GM23338 (cell line): ENCODE results near the gene FAM167B. TPM values are rescaled to one million over a fixed set of nuclear protein-coding genes. Genes with fewer than 3 reads are reported as not detected.
A peak's percentile ranks its signal among the peaks of the same experiment; 100 is the strongest.

Source experiments
- ATAC-seq: fragments of 200-7000 bp; cut with Tn5 transposase; 3 replicates; pipeline ENCODE4 v1.9.1; 2020
- DNase-seq: peaks from one replicate; pipeline ENCODE4 v3.0.0-alpha.2; 2015; ENCODE audit warnings: low spot score
- H2AFZ ChIP-seq: fragments of 200-600 bp; sonication (generic); 2 replicates; pipeline ENCODE4 v1.8.0; 2016; ENCODE audit warnings: antibody characterized with exemption, mild to moderate bottlenecking, moderate library complexity
- H3F3A ChIP-seq: fragments of 200-600 bp; sonication (generic); replicated peaks from 2 replicates; pipeline ENCODE4 v1.8.0; 2017; ENCODE audit warnings: antibody characterized with exemption, mixed run types, low read depth
- H3K27ac ChIP-seq: fragments of 200-600 bp; sonication (generic); 2 replicates; pipeline ENCODE4 v1.6.1; 2016; ENCODE audit warnings: low read depth
- H3K27me3 ChIP-seq: fragments of 200-600 bp; sonication (generic); 2 replicates; pipeline ENCODE4 v1.8.0; 2016; ENCODE audit warnings: mild to moderate bottlenecking, mixed run types, moderate library complexity; ENCODE audit not compliant: insufficient read depth
- H3K36me3 ChIP-seq: fragments of 200-600 bp; sonication (generic); 2 replicates; pipeline ENCODE4 v1.8.0; 2016; ENCODE audit warnings: mild to moderate bottlenecking; ENCODE audit not compliant: insufficient read depth
- H3K4me1 ChIP-seq: fragments of 200-600 bp; sonication (generic); 2 replicates; pipeline ENCODE4 v1.8.0; 2016; ENCODE audit warnings: mild to moderate bottlenecking, moderate library complexity; ENCODE audit not compliant: insufficient read depth
- H3K4me2 ChIP-seq: fragments of 200-600 bp; sonication (generic); 2 replicates; pipeline ENCODE4 v1.7.1; 2017; ENCODE audit warnings: mixed run types
- H3K4me3 ChIP-seq: fragments of 200-600 bp; sonication (generic); 2 replicates; pipeline ENCODE4 v1.6.1; 2016; ENCODE audit warnings: mixed run types
- H3K79me2 ChIP-seq: fragments of 200-600 bp; sonication (generic); replicated peaks from 2 replicates; pipeline ENCODE4 v1.8.0; 2017; ENCODE audit warnings: mild to moderate bottlenecking; ENCODE audit not compliant: insufficient read depth
- H3K9me2 ChIP-seq: fragments of 200-600 bp; sonication (generic); 2 replicates; pipeline ENCODE4 v1.8.0; 2017; ENCODE audit not compliant: insufficient read depth
- H4K20me1 ChIP-seq: fragments of 200-600 bp; sonication (generic); replicated peaks from 2 replicates; pipeline ENCODE4 v1.8.0; 2017; ENCODE audit warnings: mild to moderate bottlenecking; ENCODE audit not compliant: insufficient read depth
- H3K27ac Mint-ChIP-seq: 2 replicates; pipeline ENCODE4 v1.8.0; 2020; ENCODE audit warnings: inconsistent platforms, mild to moderate bottlenecking, moderate library complexity, mixed read lengths
- H3K27me3 Mint-ChIP-seq: 3 replicates; pipeline ENCODE4 v1.8.0; 2022; ENCODE audit warnings: low read depth, mild to moderate bottlenecking, moderate library complexity, mixed read lengths, inconsistent platforms; ENCODE audit not compliant: insufficient read depth, poor library complexity
- H3K36me3 Mint-ChIP-seq: 3 replicates; pipeline ENCODE4 v1.8.0; 2021; ENCODE audit warnings: low read depth, mild to moderate bottlenecking, inconsistent platforms, moderate library complexity, mixed read lengths
- H3K4me1 Mint-ChIP-seq: 3 replicates; pipeline ENCODE4 v1.8.0; 2020; ENCODE audit warnings: mild to moderate bottlenecking, inconsistent platforms, mixed read lengths
- H3K4me3 Mint-ChIP-seq: 3 replicates; pipeline ENCODE4 v1.8.0; 2021; ENCODE audit warnings: moderate library complexity, mild to moderate bottlenecking, inconsistent platforms, mixed read lengths
- H3K9me3 Mint-ChIP-seq: 3 replicates; pipeline ENCODE4 v1.8.0; 2020; ENCODE audit warnings: moderate library complexity, mild to moderate bottlenecking, inconsistent platforms, mixed read lengths
- CTCF ChIP-seq, 2 experiments: fragments of 200-600 bp in 1 of 2; sonication (generic) in 1 of 2; conservative IDR thresholded peaks; 2 replicates each; pipeline versions ENCODE4 v1.5.1 to v1.6.1; 2016 to 2017; ENCODE audit warnings: antibody characterized with exemption in 2 of 2, low read depth in 2 of 2, mild to moderate bottlenecking in 2 of 2, moderate library complexity in 1 of 2
- ETS1 ChIP-seq: IDR thresholded peaks from 2 replicates; pipeline ENCODE4 v1.6.1; 2016; ENCODE audit warnings: antibody characterized with exemption
- EZH2 ChIP-seq: fragments of 200-600 bp; sonication (generic); IDR thresholded peaks from one replicate; pipeline ENCODE4 v1.8.0; 2017; ENCODE audit warnings: antibody characterized with exemption, mild to moderate bottlenecking, low read depth; ENCODE audit not compliant: unreplicated experiment
- EZH2phosphoT487 ChIP-seq: fragments of 200-600 bp; sonication (generic); IDR thresholded peaks from one replicate; pipeline ENCODE4 v1.8.1; 2018; ENCODE audit warnings: antibody characterized with exemption; ENCODE audit not compliant: unreplicated experiment
- JUNB ChIP-seq: IDR thresholded peaks from one replicate; pipeline ENCODE4 v1.6.1; 2016; ENCODE audit warnings: antibody characterized with exemption; ENCODE audit not compliant: unreplicated experiment
- POLR2AphosphoS5 ChIP-seq: IDR thresholded peaks from 2 replicates; pipeline ENCODE4 v1.6.1; 2016; ENCODE audit warnings: antibody characterized with exemption, low read depth
- STAT1 ChIP-seq: IDR thresholded peaks from one replicate; pipeline ENCODE4 v1.6.1; 2016; ENCODE audit warnings: antibody characterized with exemption; ENCODE audit not compliant: unreplicated experiment
- ZNF114 ChIP-seq: fragments of 250-450 bp; sonication (Bioruptor Pico); IDR thresholded peaks from 2 replicates; pipeline ENCODE4 v1.5.0; 2020; ENCODE audit warnings: mild to moderate bottlenecking, moderate library complexity
- ZNF331 ChIP-seq: fragments of 250-450 bp; sonication (Bioruptor Pico); IDR thresholded peaks from 2 replicates; pipeline ENCODE4 v1.5.0; 2020; ENCODE audit warnings: low read depth, mild to moderate bottlenecking, moderate library complexity
- polyA plus RNA-seq: library from polyadenylated mRNA; unstranded; fragments of >200 nt; fragmentation: Nextera tagmentation; extraction: Ambion mirVana; gene quantifications from 2 replicates; pipeline ENCODE4 v1.2.1, GENCODE V29; 2016
- total RNA-seq: library from RNA; depleted of rRNA; stranded (reverse); fragments of >200 nt; shearing (Covaris generic); gene quantifications from 2 replicates; pipeline ENCODE4 v1.2.3, GENCODE V29; 2014
- TF ChIP-seq, protein P1 (sequence below): fragments of 250-450 bp; sonication (Bioruptor Pico); IDR thresholded peaks from 2 replicates; pipeline ENCODE4 v1.5.0; 2020; ENCODE audit warnings: mild to moderate bottlenecking, moderate library complexity
- TF ChIP-seq, protein P2 (sequence below): IDR thresholded peaks from one replicate; pipeline ENCODE4 v1.6.1; 2018; ENCODE audit warnings: antibody characterized with exemption; ENCODE audit not compliant: unreplicated experiment

FAM167B gene
- total and polyA plus RNA-seq, 2 experiments from 2014 or later: 0.31 to 2.2 TPM

GRCh38 chr1:32204943-32205361 lies 42.1 kb upstream of the FAM167B start:
- H3K27ac Mint-ChIP-seq: no peak overlapping the region; the same call in 1 of the 2 replicates
- peak overlapping the region; percentile 99 for H2AFZ ChIP-seq

More at GRCh38 chr1:32204943-32205361, 42.1 kb upstream of the FAM167B start:
- Histone ChIP-seq H3K27ac (no peak overlapping the region), H3K4me1 (peaks cover 17% of the 10 kb centered on the region), H4K20me1 (no peaks in the 10 kb centered on the region), H3K4me3 (peak overlapping the region; percentile 89), H3K36me3 (no peaks in the 10 kb centered on the region), H3K27me3 (peaks cover 28% of the 10 kb centered on the region), H3K4me2 (peak overlapping the region; percentile 99), H3K79me2 (no peaks in the 10 kb centered on the region), H3F3A (peaks cover 20% of the 10 kb centered on the region; the same call in 1 of the 2 replicates), H3K9me2 (no peaks in the 10 kb centered on the region)
- ATAC-seq (peak; percentile 4), DNase-seq (peak; percentile 48)
- Mint-ChIP-seq H3K9me3 (peaks cover 2% of the 10 kb centered on the region; the same call in 2 of the 3 replicates), H3K27me3 (peaks cover 44% of the 10 kb centered on the region), H3K36me3 (peaks cover 14% of the 10 kb centered on the region; the same call in 2 of the 3 replicates), H3K4me3 (peak overlapping the region; percentile 96), H3K4me1 (peaks cover 21% of the 10 kb centered on the region)
- TF ChIP-seq ETS1 (no peak), EZH2 (no peak), EZH2phosphoT487 (no peak), JUNB (no peak), ZNF331 (CRISPR knock-in tag) (no peak), CTCF (conservative IDR thresholded peaks at IDR 0.05; ENCODE audit: low read depth in 2 of 2) (no peak), STAT1 (no peak), ZNF114 (no peak), POLR2AphosphoS5 (no peak)
- TF ChIP-seq, protein P1, sequence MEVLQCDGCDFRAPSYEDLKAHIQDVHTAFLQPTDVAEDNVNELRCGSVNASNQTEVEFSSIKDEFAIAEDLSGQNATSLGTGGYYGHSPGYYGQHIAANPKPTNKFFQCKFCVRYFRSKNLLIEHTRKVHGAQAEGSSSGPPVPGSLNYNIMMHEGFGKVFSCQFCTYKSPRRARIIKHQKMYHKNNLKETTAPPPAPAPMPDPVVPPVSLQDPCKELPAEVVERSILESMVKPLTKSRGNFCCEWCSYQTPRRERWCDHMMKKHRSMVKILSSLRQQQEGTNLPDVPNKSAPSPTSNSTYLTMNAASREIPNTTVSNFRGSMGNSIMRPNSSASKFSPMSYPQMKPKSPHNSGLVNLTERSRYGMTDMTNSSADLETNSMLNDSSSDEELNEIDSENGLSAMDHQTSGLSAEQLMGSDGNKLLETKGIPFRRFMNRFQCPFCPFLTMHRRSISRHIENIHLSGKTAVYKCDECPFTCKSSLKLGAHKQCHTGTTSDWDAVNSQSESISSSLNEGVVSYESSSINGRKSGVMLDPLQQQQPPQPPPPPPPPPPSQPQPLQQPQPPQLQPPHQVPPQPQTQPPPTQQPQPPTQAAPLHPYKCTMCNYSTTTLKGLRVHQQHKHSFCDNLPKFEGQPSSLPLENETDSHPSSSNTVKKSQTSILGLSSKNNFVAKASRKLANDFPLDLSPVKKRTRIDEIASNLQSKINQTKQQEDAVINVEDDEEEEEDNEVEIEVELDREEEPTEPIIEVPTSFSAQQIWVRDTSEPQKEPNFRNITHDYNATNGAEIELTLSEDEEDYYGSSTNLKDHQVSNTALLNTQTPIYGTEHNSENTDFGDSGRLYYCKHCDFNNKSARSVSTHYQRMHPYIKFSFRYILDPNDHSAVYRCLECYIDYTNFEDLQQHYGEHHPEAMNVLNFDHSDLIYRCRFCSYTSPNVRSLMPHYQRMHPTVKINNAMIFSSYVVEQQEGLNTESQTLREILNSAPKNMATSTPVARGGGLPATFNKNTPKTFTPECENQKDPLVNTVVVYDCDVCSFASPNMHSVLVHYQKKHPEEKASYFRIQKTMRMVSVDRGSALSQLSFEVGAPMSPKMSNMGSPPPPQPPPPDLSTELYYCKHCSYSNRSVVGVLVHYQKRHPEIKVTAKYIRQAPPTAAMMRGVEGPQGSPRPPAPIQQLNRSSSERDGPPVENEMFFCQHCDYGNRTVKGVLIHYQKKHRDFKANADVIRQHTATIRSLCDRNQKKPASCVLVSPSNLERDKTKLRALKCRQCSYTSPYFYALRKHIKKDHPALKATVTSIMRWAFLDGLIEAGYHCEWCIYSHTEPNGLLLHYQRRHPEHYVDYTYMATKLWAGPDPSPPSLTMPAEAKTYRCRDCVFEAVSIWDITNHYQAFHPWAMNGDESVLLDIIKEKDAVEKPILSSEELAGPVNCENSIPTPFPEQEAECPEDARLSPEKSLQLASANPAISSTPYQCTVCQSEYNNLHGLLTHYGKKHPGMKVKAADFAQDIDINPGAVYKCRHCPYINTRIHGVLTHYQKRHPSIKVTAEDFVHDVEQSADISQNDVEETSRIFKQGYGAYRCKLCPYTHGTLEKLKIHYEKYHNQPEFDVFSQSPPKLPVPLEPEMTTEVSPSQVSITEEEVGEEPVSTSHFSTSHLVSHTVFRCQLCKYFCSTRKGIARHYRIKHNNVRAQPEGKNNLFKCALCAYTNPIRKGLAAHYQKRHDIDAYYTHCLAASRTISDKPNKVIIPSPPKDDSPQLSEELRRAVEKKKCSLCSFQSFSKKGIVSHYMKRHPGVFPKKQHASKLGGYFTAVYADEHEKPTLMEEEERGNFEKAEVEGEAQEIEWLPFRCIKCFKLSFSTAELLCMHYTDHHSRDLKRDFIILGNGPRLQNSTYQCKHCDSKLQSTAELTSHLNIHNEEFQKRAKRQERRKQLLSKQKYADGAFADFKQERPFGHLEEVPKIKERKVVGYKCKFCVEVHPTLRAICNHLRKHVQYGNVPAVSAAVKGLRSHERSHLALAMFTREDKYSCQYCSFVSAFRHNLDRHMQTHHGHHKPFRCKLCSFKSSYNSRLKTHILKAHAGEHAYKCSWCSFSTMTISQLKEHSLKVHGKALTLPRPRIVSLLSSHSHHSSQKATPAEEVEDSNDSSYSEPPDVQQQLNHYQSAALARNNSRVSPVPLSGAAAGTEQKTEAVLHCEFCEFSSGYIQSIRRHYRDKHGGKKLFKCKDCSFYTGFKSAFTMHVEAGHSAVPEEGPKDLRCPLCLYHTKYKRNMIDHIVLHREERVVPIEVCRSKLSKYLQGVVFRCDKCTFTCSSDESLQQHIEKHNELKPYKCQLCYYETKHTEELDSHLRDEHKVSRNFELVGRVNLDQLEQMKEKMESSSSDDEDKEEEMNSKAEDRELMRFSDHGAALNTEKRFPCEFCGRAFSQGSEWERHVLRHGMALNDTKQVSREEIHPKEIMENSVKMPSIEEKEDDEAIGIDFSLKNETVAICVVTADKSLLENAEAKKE (CRISPR knock-in tag): no peak
- TF ChIP-seq, protein P2, sequence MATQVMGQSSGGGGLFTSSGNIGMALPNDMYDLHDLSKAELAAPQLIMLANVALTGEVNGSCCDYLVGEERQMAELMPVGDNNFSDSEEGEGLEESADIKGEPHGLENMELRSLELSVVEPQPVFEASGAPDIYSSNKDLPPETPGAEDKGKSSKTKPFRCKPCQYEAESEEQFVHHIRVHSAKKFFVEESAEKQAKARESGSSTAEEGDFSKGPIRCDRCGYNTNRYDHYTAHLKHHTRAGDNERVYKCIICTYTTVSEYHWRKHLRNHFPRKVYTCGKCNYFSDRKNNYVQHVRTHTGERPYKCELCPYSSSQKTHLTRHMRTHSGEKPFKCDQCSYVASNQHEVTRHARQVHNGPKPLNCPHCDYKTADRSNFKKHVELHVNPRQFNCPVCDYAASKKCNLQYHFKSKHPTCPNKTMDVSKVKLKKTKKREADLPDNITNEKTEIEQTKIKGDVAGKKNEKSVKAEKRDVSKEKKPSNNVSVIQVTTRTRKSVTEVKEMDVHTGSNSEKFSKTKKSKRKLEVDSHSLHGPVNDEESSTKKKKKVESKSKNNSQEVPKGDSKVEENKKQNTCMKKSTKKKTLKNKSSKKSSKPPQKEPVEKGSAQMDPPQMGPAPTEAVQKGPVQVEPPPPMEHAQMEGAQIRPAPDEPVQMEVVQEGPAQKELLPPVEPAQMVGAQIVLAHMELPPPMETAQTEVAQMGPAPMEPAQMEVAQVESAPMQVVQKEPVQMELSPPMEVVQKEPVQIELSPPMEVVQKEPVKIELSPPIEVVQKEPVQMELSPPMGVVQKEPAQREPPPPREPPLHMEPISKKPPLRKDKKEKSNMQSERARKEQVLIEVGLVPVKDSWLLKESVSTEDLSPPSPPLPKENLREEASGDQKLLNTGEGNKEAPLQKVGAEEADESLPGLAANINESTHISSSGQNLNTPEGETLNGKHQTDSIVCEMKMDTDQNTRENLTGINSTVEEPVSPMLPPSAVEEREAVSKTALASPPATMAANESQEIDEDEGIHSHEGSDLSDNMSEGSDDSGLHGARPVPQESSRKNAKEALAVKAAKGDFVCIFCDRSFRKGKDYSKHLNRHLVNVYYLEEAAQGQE: no peak
